Measurements from ENCODE around the gene SEMA3E.

SEMA3E gene

DNA sequence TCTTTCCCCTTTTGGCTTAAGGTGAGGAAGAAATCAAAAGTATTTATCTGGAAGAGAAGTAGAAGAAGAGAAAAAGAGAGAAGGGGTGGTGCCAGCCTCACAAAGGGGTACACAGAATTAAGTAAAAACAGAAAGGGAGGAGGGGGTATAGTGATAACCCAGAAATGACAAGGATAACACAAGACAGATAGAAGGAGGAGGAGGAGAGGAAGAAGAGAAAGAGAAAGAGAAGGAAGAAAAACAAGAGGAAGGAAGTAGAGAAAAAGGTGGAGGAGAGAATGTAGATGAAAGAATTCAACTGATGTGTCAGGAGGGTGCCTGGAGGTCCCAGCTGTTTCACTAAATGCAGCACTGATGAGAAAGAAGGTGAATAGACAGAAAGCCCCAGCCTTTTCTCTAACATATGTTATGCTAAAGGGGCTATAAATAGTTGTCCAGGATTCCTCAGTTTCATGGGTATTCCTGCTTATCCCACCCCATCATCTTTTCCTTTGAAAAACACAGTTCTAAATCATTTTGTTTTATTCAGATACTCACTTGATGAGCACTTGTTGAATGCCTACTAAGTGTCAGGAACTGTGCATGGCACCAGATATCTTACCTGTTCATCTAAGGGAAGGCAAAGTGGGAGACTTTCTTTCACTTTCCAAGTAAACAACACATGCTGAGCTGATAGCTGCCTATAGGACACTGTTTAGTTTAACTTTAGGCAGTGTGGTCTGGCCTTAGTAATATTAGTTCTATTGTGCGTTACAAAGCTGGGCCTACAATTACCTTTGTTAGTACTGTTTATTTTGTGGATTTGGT, 8.0 kb downstream of the SEMA3E start:
- no peak for DNase-seq

DNA sequence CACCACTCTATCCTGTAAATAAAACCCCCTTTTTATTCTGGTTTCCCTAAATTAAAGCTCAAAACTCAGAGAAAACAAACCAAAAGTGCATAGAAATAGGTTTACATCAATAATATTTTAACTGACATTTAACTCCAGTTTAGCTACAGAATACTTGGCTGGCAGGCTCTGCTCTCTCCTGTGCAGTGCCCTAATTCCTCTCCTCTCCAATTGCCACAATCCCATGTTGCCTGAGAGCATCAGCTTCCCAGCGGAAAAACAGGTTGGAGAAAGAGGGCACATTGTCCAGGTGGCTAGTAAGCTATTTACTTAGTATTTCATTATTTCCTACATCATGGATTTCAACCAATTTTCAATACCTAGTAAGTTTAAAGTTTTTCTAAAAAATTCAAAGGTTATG, 8.7 kb downstream of the SEMA3E start:
- no peak for DNase-seq

- no peak for DNase-seq
Measured at GRCh38 chr7:83633516-83633915, 15.4 kb downstream of the SEMA3E start.

- DNase-seq = no peak
Measured at GRCh38 chr7:83629117-83629880, 19.6 kb downstream of the SEMA3E start.

DNA sequence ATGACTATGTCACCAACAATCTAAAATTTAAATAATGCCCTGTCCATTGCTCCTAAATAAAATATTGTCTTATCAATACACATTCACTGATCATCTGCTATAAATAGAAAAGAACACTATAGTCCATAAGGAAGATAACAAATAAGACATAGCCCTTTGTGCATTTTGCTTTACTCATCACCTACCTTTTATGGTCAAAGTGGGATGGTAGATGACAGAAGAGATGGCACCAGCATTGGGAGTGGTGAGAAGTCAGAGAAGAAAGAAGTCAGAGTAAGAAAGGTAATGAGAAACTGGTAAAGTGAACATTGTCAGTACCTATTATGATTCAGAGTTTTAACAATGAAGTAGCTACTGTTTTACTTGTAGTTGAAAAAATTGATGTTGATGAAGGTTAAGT, 31.1 kb downstream of the SEMA3E start:
- DNase-seq = no peak

DNA sequence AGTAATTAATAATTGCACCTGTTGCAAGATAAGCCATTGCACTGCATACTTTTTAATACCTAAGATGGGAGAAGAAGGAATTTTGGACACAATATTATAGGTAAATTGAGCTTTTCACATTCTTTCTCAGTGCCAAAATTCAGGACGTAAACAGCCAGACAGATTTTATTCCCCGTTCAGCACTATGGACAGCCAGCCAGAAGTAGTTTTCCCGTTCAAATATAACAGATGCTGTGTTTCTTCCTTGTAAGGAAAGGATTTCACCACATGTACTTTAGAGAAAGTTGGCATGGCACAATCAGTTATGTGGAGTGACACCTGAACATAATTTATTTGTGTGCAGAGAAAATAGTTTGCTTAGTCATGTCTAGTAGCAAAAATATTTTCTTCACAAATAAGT, 34.8 kb downstream of the SEMA3E start:
- no peak for DNase-seq

DNA sequence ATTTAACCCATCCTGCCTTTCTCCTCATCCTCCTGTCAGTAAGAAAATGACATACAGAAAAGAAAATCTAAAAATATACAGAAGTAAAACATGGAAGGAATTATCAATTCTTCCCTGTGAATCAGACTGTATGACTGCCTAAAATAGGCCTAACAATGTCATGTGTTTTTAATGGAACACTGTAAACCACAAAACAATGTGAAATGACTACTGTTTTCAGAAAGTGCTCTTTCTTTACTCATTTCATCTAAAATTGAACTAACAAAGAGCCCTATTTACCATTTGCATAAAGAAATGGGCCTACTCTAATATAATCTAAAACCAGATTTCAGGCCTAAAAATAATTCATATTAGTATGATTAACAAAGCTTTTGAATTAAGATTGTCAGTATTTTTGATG, 35.7 kb downstream of the SEMA3E start:
- no peak for DNase-seq

DNA sequence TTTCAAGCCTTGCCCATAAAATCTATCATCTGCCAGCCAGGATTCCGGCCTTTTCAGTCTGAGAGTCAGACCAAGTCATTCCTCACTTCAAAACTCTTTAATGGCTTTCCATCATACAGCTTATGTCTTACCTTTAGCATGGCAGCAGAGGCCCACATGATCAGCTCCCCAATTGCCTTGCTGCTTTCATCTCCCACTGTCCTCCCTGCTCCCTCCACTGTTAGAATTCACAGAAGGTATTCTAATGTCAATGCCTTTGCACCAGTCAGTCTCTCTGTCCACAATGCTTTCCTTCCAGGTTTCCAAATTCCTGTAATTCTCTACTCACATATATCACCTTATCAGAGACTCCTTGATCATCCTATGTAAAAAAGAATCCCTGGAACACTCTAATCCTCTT, 37.2 kb downstream of the SEMA3E start:
- no peak for DNase-seq

- DNase-seq = no peak
Measured at GRCh38 chr7:83610649-83611304, 38.2 kb downstream of the SEMA3E start.

- DNase-seq = no peak
Measured at GRCh38 chr7:83608716-83609115, 40.2 kb downstream of the SEMA3E start.

DNA sequence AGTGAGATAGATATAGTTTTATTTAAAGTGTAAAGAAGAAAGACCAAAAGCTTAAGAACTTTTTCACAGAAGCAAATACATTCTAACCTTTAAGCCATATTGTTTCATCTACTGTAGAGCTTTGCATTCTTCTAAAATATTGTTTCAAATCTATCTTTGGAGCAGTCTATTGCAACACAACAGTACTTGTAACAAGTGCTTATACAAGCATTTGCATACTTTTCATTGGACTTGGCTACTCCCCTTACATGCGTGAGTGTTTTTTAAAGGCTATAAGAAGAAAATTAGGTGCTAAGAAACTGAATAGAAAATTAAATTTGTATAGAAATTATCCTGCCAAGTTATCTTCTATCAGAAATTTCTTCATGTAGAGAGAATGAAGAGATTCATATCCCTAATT, 45.3 kb downstream of the SEMA3E start:
- DNase-seq = no peak

DNA sequence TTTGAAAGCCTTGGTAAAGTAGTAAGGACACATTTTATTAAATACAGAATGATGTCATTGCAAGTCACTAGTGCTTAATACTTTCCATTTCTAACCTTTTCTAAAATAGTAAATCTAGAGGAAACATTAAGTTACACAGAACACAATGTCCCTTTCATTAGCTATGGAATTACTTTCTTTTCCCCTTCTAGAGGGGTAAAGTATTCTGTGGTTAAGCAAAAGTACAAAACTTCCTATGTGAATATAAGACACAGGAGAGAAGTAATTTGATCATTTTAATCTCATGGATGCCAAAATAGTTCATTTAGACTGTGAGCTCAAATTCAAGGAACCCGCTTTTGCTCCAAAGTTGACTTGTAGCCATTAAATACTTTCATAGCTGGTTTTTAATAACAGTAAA, 49.8 kb downstream of the SEMA3E start:
- DNase-seq = no peak

DNA sequence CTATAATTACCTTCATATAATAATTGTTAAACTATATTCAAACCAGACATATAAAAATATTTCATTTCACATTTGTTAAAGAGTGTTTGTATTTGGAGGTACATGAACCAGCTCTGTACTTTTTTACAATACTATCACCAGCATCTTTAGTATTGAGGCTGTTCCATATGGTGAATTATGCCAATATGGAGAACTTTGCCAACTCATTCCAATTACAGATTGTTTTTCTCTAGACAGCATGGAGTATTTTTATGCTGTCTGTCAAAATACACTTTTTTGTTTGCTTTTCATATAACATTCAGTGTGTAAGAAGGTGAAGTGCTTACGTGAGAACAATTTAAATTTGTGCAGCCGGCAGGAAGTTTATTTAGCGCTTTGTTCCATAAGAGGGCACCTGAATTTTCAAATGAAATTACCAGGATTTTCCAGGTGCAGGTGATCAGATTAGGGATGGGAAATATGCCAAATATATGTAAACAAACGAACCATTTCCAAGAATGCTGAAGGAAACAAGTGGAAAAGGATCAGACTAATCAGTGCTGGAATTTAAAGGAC, 54.9 kb downstream of the SEMA3E start:
- DNase-seq = no peak

GRCh38 chr7:83588602-83589240, 60.2 kb downstream of the SEMA3E start:
- DNase-seq = no peak

DNA sequence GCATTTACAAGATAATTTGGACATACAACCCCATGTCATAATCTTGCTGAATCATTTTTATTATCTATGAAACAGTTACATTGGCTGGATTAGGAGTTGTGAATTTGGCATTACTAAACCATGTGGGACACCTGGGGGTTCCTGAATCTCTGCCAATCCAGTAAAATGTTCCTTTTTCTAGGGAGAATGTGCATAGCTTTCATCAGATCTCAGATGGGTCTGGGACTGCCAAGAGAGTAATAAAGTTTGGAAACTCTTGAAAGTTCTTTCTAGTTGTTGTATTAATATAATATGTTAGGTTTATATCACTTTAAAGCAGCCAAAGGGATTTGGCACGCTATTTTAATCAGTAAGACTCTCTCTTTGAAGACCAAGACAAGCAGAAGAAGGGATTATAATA, 62.7 kb downstream of the SEMA3E start:
- DNase-seq = no peak

- no peak for DNase-seq
Measured at GRCh38 chr7:83581667-83582435, 67.1 kb downstream of the SEMA3E start.

- no peak for DNase-seq
Measured at GRCh38 chr7:83579740-83580139, 69.2 kb downstream of the SEMA3E start.

GRCh38 chr7:83575436-83575835, 73.5 kb downstream of the SEMA3E start:
- DNase-seq = no peak

- no peak for DNase-seq
Measured at GRCh38 chr7:83574616-83575015, 74.3 kb downstream of the SEMA3E start.

- no peak for DNase-seq
Measured at GRCh38 chr7:83562960-83563359, 86.0 kb downstream of the SEMA3E start.

- DNase-seq = no peak
Measured at GRCh38 chr7:83562289-83562688, 86.7 kb downstream of the SEMA3E start.

GRCh38 chr7:83559887-83560286, 89.1 kb downstream of the SEMA3E start:
- no peak for DNase-seq
